ENCODE measurements around the gene SNX12.

GRCh38 chrX:71082124-71082647, 14.1 kb upstream of the SNX12 start:
- no peak for TF ChIP-seq CTCF (IDR thresholded peaks at IDR 0.05 in 2 of 3, conservative IDR thresholded peaks at IDR 0.05 in 1 of 3; ENCODE audit: borderline replicate concordance in 1 of 3, insufficient read depth in 1 of 3, low read depth in 2 of 3, low read length in 2 of 3)
- no peak for TF ChIP-seq POLR2A (IDR thresholded peaks at IDR 0.05; ENCODE audit: borderline replicate concordance, extremely low read depth, insufficient read depth, insufficient read length)
- TF ChIP-seq EGR1 (IDR thresholded peaks at IDR 0.05; ENCODE audit: low read depth), result no peak
- TF ChIP-seq JUND (IDR thresholded peaks at IDR 0.05), result no peak
- no peak for TF ChIP-seq SRF (IDR thresholded peaks at IDR 0.05; ENCODE audit: low read depth)
- TF ChIP-seq ATF3 (IDR thresholded peaks at IDR 0.05), result no peak
- no peak for TF ChIP-seq EZH2 (IDR thresholded peaks at IDR 0.05)
- no peak for TF ChIP-seq POLR2AphosphoS5 (IDR thresholded peaks at IDR 0.05; ENCODE audit: low read depth, low read length)
- TF ChIP-seq REST (IDR thresholded peaks at IDR 0.05; ENCODE audit: low read depth), result no peak

All from HCT116 (cell line).